HG03439 (cell line): Measurements from ENCODE around the gene HID1.

ENCODE experiments used
- ATAC-seq: cut with Tn5 transposase; IDR thresholded peaks from one replicate; pipeline ENCODE4 v1.9.1; 2021; ENCODE audit warnings: mild to moderate bottlenecking, moderate library complexity; ENCODE audit not compliant: unreplicated experiment

The HID1 gene

GRCh38 chr17:74951680-74952421 is 20.7 kb downstream of the HID1 start:
- ATAC-seq = no peak

GRCh38 chr17:74951065-74951464 is 21.5 kb downstream of the HID1 start:
- ATAC-seq = no peak

GRCh38 chr17:74950207-74950606 is 22.4 kb downstream of the HID1 start:
- no peak for ATAC-seq

DNA sequence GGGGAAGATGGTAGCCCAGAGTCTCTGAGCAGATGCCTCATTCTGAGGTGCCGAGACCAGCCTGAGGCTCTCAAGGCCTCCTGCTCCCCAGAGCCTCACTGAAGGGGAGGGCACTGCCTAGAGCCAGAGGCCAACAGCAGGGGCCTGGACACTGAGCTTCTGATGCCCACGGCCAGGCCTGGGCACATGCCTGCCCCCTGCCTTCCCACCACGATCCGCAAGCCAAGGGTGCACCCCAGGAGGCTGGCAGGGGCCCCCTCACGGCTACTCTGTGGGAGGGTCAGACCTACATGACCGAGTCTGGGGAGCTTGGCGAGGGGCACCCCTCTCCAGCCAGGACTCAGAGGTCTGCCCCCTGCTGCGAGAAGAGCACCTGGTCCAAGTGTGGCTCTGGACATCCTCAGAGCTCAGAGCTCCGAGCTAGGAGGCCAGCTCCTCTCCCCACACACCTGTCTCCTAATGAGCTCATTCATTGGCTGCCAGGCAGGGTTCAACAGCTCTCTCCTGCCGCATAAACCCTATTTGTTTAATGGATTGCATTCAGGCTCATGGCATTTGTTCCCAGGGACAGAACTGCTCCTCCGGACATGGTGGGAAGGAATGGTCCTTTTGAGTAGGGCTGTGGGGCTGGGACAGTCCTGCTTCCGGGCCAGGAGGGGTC is 23.0 kb downstream of the HID1 start:
- ATAC-seq = no peak

DNA sequence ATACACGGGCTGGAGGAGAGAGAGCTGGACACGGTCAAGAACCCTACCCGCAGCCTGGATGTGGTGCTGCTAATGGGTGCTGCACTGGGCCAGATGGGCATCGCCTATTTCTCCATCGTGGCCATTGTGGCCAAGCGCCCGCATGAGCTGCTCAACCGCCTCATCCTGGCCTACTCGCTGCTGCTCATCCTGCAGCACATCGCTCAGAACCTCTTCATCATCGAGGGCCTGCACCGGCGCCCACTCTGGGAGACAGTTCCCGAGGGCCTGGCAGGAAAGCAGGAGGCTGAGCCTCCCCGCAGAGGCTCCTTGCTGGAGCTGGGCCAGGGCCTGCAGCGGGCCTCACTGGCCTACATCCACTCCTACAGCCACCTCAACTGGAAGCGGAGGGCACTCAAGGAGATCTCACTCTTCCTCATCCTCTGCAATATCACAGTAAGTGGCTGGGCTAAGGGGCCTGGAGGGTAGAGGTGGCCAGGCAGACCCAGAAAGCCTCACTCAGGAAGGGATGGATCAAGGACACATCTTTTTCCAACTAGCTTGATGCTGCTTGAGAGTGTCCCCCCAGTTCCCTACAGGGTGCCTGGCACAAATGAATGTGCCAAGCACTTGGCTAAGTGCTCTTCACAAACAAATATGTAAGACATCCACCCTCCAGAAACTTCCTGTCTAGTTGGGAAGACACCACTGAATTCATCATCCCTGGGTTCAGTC is 25.4 kb downstream of the HID1 start:
- no peak for ATAC-seq

- ATAC-seq = no peak
These were observed 25.9 kb downstream of the HID1 start for GRCh38 chr17:74946641-74947040.

DNA sequence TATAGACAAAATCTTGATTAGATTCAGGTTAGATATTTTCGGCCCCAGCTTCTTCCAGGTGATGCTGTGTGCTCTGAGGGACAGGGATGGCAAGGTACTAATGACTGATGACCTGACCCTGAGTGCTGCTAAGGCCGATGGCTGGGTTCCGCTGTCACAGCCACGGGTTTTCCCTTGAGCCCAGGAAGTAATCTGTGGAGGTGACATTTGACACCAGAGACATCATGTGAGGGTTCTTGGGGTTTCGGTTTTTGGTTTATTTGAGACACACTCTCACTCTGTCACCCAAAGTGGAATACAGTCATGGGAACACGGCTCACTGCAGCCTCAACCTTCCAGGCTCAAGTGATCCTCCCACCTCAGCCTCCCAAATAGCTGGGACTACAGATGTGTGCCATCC is 27.0 kb downstream of the HID1 start:
- no peak for ATAC-seq

GRCh38 chr17:74943808-74944522 is 28.6 kb downstream of the HID1 start:
- ATAC-seq = no peak

GRCh38 chr17:74941128-74941725 is 31.3 kb downstream of the HID1 start:
- ATAC-seq = no peak

- no peak for ATAC-seq
These were observed 33.0 kb downstream of the HID1 start for GRCh38 chr17:74939534-74939933.

DNA sequence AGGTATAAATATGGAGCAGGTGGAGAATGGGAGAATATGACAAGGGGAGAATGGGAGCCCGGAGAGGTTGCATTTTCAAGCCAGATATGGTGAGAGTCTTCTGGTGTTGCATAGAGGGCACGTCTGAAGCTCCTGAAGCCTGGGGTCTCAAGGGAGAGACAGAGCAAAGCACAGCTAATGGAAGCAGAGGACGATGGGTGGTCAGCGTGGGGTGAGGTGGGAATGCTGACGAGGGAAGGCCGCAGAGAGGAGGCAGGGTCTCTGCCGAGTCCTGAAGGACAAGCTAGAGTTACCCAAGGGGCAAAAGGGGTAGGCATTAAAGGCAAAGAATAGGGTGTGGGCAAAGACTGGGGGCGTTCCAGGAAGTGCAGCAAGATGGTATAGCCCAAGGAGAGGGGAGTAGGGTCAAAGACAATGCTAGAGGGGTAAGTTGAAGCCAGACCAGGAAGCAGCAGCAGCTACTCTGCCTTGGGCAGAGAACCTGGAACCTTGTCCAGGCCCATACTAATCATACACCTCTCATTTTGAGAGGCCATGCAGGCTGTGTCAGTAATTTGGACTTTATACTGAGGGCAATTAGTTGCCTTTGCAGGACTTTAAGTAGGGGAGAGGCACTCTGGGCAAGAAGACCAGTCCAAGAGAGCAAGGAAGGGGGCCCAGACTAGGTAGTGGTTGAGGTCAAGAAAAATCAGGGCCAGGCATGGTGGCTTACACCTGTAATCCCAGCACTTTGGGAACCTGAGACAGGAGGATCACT is 34.2 kb downstream of the HID1 start:
- no peak for ATAC-seq

DNA sequence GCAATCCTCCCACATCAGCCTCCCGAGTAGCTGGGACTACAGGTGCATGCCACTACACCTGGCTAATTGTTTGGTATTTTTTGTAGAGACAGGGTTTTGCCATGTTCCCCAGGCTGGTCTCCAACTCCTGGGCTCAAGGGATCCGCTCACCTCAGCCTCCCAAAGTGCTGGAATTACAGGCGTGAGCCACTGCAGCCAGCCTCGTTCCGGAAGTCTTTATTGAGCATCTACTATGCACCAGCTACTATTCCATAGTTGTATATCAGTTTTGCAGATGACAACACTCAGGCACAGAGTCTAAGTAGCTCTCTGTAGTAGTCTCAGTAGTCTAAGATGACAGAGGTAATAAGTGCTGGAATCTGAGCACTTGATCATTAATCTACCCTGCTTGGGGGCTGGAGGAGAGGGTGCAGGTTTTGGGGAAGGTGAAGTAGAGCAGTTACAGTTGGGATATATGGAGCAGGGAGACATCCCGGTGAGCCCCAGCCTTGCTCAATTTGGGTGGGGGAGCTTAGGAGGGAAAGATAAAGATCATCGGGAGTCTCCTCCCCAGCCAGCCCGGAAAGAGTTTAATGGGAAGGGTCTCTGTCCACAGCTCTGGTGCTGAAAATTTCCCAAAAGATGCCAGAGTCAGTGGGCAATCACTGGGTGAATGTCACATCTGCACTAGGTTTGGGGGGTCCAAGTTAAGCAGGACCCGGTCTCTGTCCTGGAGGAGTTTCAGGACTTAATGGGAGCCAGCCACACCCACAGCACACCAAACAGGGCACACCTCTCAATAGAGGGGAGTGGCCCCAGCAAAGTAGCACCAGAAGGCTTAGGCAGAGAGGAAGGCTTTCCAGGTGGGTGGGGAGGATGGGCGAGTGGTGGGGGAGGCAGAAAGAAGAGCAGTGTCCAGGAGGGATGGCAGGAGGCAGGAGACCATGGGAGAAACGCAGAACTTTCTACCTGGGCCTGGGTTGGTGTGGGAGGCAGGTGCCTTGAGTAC is 35.2 kb downstream of the HID1 start:
- ATAC-seq = no peak

DNA sequence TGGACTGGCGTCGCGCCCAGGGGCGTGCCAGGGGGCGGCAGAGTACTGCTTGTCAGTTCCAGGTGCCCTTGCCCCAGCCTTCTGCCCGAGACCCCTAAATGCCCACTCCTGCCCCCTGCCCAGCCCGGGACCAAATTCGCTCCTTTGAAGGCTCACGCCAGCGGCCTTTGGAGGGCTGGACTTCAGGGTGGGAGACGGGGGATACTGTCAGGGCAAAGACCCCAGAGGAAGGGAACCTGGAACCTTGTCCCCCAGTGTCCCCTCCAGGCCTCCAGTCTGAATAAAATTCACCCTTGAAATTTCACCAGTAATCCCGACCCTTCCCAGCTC is 36.1 kb downstream of the HID1 start:
- ATAC-seq = no peak

DNA sequence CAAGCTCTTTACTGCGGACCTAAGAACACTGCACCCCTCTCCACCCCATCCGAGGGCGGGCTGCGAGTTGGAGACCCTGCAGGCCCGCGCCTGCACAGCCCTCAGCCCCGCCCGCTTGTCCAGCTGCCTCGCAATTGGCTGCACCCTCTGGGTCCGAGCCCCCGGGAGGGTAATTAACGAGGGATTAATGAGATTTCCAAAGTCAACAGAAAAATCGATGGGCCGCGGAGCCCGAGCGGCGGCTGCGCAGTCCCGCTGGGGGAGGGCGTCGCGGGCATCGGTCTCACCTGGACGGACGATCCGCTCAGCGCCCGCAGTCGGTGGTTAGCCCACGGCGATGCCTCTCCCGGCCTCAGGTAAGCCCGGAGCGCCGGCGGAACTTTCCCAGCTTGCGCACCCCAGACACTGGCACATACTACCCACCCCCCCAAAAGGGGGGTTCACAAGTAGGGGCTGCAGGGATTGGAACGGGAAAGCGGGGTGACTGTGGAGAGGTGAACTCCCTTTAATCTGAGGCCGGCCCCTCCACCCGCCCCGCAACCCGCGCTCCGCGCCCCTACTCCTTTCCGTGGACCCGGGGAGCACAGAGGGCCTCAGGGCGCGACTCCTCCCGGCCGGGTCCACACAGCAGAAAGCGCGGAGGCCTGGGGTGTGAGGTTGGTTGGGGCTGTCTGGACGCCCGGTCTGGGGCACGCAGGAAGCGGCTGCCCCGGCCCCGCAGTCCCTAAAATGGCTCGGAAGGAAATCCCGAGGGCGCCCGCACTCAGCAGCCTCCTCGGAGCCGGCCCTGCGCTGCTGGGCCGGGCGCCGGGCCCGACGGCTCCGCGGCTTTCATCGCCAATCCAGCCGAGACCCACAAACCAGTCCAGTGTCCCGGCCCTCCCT is 36.7 kb downstream of the HID1 start, which contains the start of gene OTOP3:
OTOP3 (plus strand) TSS at position 314 of the 885 bp plus-strand sequence; CDS start at position 338, 24 bp downstream.
- no peak for ATAC-seq

DNA sequence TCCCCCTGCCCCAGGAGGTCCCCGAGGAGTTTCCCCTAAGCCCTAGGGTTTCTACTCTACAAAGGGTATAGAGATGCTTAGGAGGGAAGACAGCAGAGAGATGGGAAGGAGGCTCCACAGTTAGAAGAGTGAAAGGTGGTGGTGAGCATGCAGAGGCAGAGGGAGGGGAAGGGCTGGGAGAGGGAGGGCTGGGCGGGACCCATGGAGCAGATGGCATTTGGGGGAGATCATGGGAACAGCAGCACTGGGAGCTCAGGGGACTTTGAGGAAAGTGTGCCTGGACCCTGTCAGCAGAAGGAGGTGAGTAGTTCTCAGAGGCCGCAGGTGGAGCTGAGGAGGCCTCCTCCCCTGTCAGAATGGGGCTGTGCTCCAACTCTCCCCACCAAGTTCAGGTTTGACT is 37.5 kb downstream of the HID1 start:
- no peak for ATAC-seq

- no peak for ATAC-seq
These were observed 42.0 kb downstream of the HID1 start for GRCh38 chr17:74930535-74931036.

DNA sequence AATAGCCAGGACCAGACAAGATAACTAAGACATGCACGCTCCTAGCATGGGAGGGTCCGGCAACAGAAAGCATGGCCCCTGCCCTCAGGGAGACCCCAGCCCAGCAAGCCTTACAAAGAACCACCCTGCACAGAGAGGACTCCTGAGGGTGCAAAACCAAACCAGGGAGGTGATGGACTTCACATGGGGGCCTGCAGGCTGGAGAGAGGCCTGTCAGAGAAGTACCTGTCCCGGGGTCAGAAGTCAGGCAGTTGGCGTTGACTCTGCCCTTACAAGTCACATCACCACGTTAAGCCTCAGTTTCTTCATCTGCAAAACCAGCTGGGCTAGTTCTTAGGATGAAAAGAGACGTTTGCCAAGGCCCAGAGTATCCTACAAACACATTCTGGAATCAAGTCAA is 43.8 kb downstream of the HID1 start:
- ATAC-seq = no peak

DNA sequence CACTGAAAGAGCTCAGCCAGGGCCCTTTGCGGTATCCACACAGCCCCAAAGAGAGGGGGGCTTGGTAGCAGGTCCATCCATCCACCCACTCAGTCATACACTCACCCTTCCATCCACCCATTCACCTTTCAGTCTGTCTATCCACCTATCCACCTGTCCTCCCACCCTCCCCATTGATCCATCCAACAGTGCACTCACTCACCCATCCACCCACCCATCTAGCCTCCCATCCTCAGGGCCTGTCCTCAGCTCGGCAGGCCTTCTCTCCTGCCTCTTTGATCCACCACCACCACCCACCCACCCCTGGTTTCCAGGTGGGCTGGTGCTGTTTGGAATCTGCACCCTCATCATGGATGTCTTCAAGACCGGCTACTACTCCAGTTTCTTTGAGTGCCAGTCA is 47.3 kb downstream of the HID1 start:
- ATAC-seq = no peak
